GM18499 (cell line): Measurements from ENCODE around the gene EPB41L4B.
"Not testable (repeated sequence)": the region's sequence is repeated elsewhere in the genome, so short reads cannot be mapped to it uniquely, and the experiment has no call there.

Source experiments
- ATAC-seq: cut with Tn5 transposase; IDR thresholded peaks from one replicate; pipeline ENCODE4 v1.9.1; 2021; ENCODE audit warnings: moderate number of reproducible peaks; ENCODE audit not compliant: insufficient read depth, unreplicated experiment

EPB41L4B gene

GRCh38 chr9:109249615-109250014, 71.2 kb downstream of the EPB41L4B start:
- no peak for ATAC-seq

GRCh38 chr9:109248133-109248581, 72.7 kb downstream of the EPB41L4B start:
- no peak for ATAC-seq

- no peak for ATAC-seq
Observed at GRCh38 chr9:109247228-109247627, 73.6 kb downstream of the EPB41L4B start.

GRCh38 chr9:109246533-109246932, 74.3 kb downstream of the EPB41L4B start:
- ATAC-seq = no peak

DNA sequence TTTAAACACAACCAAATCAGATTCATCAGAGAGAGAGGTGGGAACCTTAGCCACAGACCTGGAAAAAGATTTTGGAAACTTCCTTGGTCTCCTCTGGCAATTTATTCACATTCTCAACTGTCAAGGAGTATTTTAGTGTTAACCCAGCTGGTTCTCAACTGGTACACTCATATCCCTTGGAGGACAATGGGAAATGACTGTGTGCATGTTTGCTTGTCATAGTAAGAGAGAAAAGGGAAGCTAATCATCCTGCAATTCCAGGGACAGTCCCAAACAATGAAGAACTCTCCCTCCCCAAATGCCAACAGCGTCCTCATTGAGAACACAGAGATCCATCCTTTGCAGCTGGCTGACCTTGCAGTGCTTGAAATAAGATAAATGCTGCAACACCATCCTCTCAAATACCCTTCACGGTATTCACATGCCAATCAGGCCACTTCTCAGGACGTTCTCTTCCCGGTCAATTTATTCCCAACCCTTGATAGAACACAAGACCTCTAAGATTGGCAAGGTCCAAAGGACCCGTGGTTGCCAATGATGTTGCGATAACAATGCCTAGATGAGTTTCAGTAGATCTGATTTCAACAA, 75.5 kb downstream of the EPB41L4B start:
- no peak for ATAC-seq

- ATAC-seq = no peak
Observed at GRCh38 chr9:109244179-109245132, 76.4 kb downstream of the EPB41L4B start.

GRCh38 chr9:109242741-109243140, 78.1 kb downstream of the EPB41L4B start:
- ATAC-seq = no peak

DNA sequence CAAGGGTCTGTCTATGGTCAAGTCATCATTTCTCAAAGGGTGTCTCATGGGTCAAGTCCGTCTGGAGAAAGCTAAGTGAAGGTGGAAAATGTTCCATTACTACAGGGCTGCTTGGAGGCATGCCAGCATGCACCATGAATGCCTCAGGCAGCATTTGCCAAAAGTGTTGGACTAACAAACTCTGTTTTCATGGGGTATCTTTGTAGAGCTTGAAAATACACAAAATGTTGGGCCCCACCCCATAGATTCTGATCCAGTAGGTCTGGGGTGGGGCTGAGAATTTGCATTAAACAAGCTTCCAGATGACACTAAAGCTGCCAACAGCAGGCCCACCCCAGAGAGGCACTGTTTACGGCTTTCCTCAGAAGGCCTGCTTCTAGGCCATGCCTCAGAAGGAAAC, 78.8 kb downstream of the EPB41L4B start:
- ATAC-seq = no peak

DNA sequence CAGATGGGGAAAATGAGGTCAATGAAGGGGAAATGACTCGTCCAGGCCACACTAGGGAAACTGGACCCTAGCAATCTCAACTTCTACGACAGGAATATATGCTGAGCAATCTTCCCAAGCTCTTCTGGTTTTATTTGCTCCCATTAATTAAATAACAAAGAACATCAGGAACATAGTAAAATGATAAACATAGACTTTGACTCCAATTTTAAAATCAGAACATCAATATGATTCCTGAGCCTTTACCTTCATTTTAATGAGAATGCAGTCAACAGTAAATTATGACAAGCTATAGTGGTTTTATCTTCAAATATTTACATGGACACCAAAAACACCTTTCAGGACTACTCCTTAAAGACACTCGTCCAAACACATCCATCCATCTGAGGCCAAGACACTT, 79.7 kb downstream of the EPB41L4B start:
- ATAC-seq = no peak

GRCh38 chr9:109239240-109239639, 81.6 kb downstream of the EPB41L4B start:
- ATAC-seq = no peak

GRCh38 chr9:109238655-109239054, 82.2 kb downstream of the EPB41L4B start:
- ATAC-seq = no peak

GRCh38 chr9:109238125-109238524, 82.7 kb downstream of the EPB41L4B start:
- ATAC-seq = no peak

DNA sequence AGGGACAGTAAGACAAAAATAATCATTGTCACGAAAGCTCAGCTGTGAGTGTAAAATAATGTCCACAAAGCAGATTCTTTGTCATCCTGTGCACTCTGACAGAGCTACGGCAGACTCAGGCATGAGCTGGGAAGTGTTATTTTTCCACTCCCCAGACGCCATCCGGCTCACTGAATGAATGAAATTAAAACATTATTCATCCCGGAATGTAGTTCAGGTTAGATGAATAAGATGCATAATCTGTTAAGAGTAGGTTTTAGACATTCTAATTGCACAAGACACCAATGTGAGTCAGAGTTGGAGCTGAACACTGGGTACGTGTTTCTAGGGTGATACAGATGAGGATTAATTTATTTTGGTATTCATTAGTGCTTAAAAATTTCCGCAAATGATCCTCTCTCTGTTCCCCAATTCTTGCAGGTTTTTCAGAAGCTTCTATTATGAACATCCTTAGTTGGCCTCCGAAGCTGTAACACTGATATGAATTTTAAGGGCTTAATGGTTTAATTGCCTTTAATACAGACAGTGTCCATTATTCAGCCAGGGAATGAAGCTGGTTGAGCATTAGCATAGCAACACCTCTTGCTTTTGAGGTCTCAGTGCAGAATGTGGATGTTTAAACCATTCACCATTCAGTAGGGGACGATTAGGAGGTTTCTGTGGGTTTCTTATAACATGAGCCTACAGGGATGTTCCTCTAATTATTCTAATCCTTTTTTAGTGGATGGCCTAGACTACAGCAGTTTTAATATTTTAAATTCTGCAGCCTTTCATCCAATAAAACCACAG, 88.2 kb downstream of the EPB41L4B start:
- ATAC-seq = no peak

GRCh38 chr9:109231593-109231992, 89.3 kb downstream of the EPB41L4B start:
- ATAC-seq = no peak

DNA sequence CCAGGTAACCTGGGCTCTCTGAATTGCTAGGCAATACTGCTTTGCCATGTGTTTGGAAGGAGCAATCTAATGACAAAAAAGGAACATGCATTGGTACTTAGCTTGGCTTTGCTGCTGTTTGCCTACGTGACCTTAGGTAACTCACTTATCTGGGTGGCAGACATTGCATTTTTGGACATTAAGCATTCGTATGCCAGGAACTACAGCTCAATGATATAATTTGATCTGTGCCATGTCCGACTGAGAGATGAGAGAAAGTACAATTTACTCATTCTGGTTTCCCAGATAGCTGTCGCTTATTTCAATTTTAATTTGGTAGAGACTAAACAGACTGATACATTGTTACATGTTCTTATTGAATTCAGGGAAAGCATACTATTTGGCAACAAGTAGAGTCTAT, 90.6 kb downstream of the EPB41L4B start:
- ATAC-seq = no peak

DNA sequence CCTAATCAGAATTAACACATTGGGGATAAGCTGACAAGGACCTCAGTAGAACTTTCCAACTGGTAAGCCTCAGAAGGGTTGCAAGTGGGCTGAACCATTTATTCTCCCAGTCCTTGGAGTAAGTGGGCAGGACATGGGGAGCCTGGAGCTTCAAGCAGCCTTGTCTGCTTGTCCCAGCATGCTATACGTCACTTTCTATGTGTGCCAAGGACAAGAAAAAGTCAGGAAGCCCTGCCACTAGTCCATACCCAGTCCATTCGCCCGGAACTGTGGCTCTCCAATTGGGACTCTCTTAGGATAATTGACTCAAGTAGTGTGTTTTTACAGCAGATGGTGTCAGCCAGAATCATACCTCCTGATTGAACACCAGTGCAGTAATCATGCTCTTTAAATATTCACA, 91.2 kb downstream of the EPB41L4B start:
- no peak for ATAC-seq

GRCh38 chr9:109228093-109228642, 92.7 kb downstream of the EPB41L4B start:
- ATAC-seq = no peak

GRCh38 chr9:109225629-109226028, 95.2 kb downstream of the EPB41L4B start:
- ATAC-seq = no peak

- ATAC-seq = no peak
Observed at GRCh38 chr9:109224751-109225150, 96.1 kb downstream of the EPB41L4B start.

- ATAC-seq = not testable (repeated sequence)
Observed at GRCh38 chr9:109218242-109218641, 102.6 kb downstream of the EPB41L4B start.

DNA sequence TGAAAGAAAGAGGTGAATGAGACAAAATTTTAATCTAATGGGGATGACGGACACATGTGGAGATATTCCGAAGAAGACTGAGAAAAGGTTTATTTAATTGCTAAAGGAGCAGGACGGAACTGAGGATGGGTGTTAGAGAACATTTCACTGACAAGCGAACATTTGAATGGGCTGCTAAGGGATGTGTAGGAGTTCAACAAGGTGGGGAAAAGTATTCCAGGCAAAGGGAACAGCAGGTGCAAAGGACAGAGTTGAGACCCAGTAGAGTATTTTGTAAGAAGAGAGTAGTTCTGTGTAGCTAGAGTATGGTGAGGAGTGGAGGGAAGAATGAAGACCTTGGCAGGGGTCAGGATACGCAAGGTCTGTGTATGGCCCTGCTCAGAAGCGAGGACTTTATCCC, 106.4 kb downstream of the EPB41L4B start:
- ATAC-seq = no peak
